ENCODE measurements around the gene PPP6R2. TPM values are rescaled to one million over a fixed set of nuclear protein-coding genes. Genes with fewer than 3 reads are reported as not detected.

PPP6R2 gene
- total and polyA plus RNA-seq, 2 of the 4 experiments (the other 2 are of a cell fraction), result 49.2 to 51.6 TPM

GRCh38 chr22:50414476-50415248 lies 71.5 kb downstream of the PPP6R2 start:
- intact Hi-C loops (cut with micrococcal nuclease) (no loop called here), in situ Hi-C loops (cut with MboI; ENCODE audit: low sequenced_read_pairs) (no loop called here), dilution Hi-C loops (cut with HindIII; ENCODE audit: low sequenced_read_pairs, unreplicated experiment) (no loop called here)
- no peak overlapping the region for H2BK120ac ChIP-seq (ENCODE audit: low read depth, low read length)
- no peak overlapping the region for H3K27ac ChIP-seq (ENCODE audit: insufficient read depth, low read length)
- peaks cover 55% of the 10 kb centered on the region for H3K36me3 ChIP-seq (ENCODE audit: control insufficient read depth, insufficient read depth, low read length)
- WGBS, 2 experiments (ENCODE audit: extremely low coverage in 2 of 2, insufficient read length in 1 of 2), result 95% methylated on average over 18 of the region's 31 CpGs; no CpG with 5 or more reads in 1 of the 2 experiments
- no peaks in the 10 kb centered on the region for H3K9me1 ChIP-seq (ENCODE audit: insufficient read depth, low read length)
- H3K4ac ChIP-seq (ENCODE audit: low read depth, low read length), result no peak overlapping the region
- DNase-seq, result no peak
- peaks cover 9 to 17% of the 10 kb centered on the region in 2 experiments; a peak in 3 of 4 replicates for H3K79me1 ChIP-seq (ENCODE audit: low read depth in 1 of 2, low read length in 2 of 2)
- H2AK5ac ChIP-seq (ENCODE audit: low read depth, low read length), result no peak overlapping the region
- no peak overlapping the region for H2BK20ac ChIP-seq (ENCODE audit: low read depth, low read length)
- peak overlapping the region; percentile 16 for H2AK9ac ChIP-seq (replicated peaks; ENCODE audit: low read depth, low read length, poor library complexity)
- CTCF ChIA-PET, result no interaction called here
- H4K8ac ChIP-seq (ENCODE audit: low read depth in 2 of 2, low read length in 2 of 2), result no peak overlapping the region
- no peak overlapping the region for H3K9ac ChIP-seq (ENCODE audit: low read depth, low read length)
- no peak overlapping the region for H3K18ac ChIP-seq (ENCODE audit: low read depth, low read length)
- H3K4me2 ChIP-seq (ENCODE audit: low read depth, low read length), result no peak overlapping the region
- no peak overlapping the region for H4K91ac ChIP-seq (ENCODE audit: insufficient read depth, low read depth, low read length)
- no peaks in the 10 kb centered on the region for H3K4me1 ChIP-seq (ENCODE audit: control insufficient read depth, insufficient read depth, low read length)
- no peaks in the 10 kb centered on the region for H3K9me3 ChIP-seq (ENCODE audit: control insufficient read depth, insufficient read depth, low read length)
- H3K23ac ChIP-seq (ENCODE audit: low read depth, low read length), result no peak overlapping the region
- H4K20me1 ChIP-seq (ENCODE audit: insufficient read depth, low read length), result peaks cover 12% of the 10 kb centered on the region
- POLR2A ChIA-PET (ENCODE audit: unreplicated experiment), result no interaction called here
- no peak for ATAC-seq (ENCODE audit: low read depth)
- no peak overlapping the region for H4K5ac ChIP-seq (ENCODE audit: low read depth, low read length)
- H2BK15ac ChIP-seq (ENCODE audit: low read depth, low read length), result no peak overlapping the region
- no TSS peak for BruUV-seq (replicated peaks)
- H3K4me3 ChIP-seq (ENCODE audit: insufficient read depth, low read depth, low read length), result no peak overlapping the region
- H2BK5ac ChIP-seq (ENCODE audit: low read depth, low read length, poor library complexity, severe bottlenecking), result no peak overlapping the region
- TF ChIP-seq CEBPB (IDR thresholded peaks at IDR 0.05; ENCODE audit: low read depth, low read length), result no peak
- TF ChIP-seq NFE2L2 (IDR thresholded peaks at IDR 0.05; ENCODE audit: low read depth, low read length), result no peak
- no peak for TF ChIP-seq USF2 (IDR thresholded peaks at IDR 0.05; ENCODE audit: low read depth, low read length)
- no peak for TF ChIP-seq ELK1 (IDR thresholded peaks at IDR 0.05; ENCODE audit: borderline replicate concordance, low read depth, low read length)
- TF ChIP-seq POLR2A (IDR thresholded peaks at IDR 0.05; ENCODE audit: low read depth, low read length), result no peak
- TF ChIP-seq RCOR1 (IDR thresholded peaks at IDR 0.05; ENCODE audit: insufficient replicate concordance, low read length), result no peak
- no peak for TF ChIP-seq RFX5 (IDR thresholded peaks at IDR 0.05; ENCODE audit: low read depth, low read length)
- no peak overlapping the region for H2AFZ ChIP-seq (replicated peaks; ENCODE audit: low read length, poor library complexity)
- no peak overlapping the region for H3K14ac ChIP-seq (replicated peaks; ENCODE audit: low read depth, low read length)
- no peak overlapping the region for H3K56ac ChIP-seq (ENCODE audit: extremely low read depth, insufficient read depth, low read length)
- H3K27me3 ChIP-seq (ENCODE audit: control insufficient read depth, insufficient read depth, low read length), result no peaks in the 10 kb centered on the region
